Neural crest cell (in vitro differentiated cells): ENCODE data around the gene SCGB1C1. TPM values are rescaled to one million over a fixed set of nuclear protein-coding genes. Genes with fewer than 3 reads are reported as not detected.

Source experiments
- DNase-seq: peaks from one replicate; pipeline ENCODE4 v3.0.0; 2021; ENCODE audit warnings: low read depth, mixed read lengths, low spot score
- H3K27ac Mint-ChIP-seq: one replicate; pipeline ENCODE4 v1.8.0; 2021; ENCODE audit warnings: mild to moderate bottlenecking, mixed read lengths; ENCODE audit not compliant: unreplicated experiment
- H3K27me3 Mint-ChIP-seq: 2 replicates; pipeline ENCODE4 v1.8.0; 2021; ENCODE audit warnings: low read depth, mild to moderate bottlenecking, mixed read lengths
- H3K36me3 Mint-ChIP-seq: 2 replicates; pipeline ENCODE4 v1.8.0; 2021; ENCODE audit warnings: low read depth, mild to moderate bottlenecking, mixed read lengths
- H3K4me1 Mint-ChIP-seq: 2 replicates; pipeline ENCODE4 v1.8.0; 2021; ENCODE audit warnings: mixed read lengths
- H3K4me3 Mint-ChIP-seq: one replicate; pipeline ENCODE4 v1.8.0; 2021; ENCODE audit warnings: mild to moderate bottlenecking, mixed read lengths
- H3K9me3 Mint-ChIP-seq: 2 replicates; pipeline ENCODE4 v1.8.0; 2021; ENCODE audit warnings: mixed read lengths
- total RNA-seq: library from RNA; stranded (reverse); gene quantifications from 2 replicates; pipeline ENCODE4 v1.2.1, GENCODE V29; 2021
- TF ChIP-seq, protein P1 (sequence below): fragments of 200-600 bp; sonication (generic); conservative IDR thresholded peaks from 2 replicates; pipeline ENCODE4 v1.5.0; 2021; ENCODE audit warnings: antibody characterized with exemption, mild to moderate bottlenecking

Gene SCGB1C1
- total RNA-seq, 1 donor from 2014 or later: not detected

DNA sequence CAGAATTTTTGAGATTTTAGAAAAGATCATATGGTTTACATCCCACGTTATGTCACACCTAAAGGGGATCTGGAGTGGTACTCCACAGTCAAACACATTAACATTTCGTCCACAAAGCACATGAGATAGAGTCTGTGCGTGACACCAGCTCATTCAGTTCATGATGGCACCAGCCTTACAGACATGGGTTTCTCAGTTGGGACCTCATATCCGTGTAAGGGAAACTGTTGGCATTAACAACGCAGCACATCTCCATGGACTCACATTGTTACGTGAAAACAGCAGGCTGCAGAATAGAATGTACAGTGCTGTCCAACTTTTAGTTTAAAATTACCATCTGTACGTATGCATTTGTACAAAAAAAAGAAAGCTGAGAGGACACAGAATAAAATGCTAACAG lies 28.7 kb downstream of the SCGB1C1 start:
- no peak overlapping the region for H3K27ac Mint-ChIP-seq
- no peaks in the 10 kb centered on the region for H3K36me3 Mint-ChIP-seq
- TF ChIP-seq, protein P1, sequence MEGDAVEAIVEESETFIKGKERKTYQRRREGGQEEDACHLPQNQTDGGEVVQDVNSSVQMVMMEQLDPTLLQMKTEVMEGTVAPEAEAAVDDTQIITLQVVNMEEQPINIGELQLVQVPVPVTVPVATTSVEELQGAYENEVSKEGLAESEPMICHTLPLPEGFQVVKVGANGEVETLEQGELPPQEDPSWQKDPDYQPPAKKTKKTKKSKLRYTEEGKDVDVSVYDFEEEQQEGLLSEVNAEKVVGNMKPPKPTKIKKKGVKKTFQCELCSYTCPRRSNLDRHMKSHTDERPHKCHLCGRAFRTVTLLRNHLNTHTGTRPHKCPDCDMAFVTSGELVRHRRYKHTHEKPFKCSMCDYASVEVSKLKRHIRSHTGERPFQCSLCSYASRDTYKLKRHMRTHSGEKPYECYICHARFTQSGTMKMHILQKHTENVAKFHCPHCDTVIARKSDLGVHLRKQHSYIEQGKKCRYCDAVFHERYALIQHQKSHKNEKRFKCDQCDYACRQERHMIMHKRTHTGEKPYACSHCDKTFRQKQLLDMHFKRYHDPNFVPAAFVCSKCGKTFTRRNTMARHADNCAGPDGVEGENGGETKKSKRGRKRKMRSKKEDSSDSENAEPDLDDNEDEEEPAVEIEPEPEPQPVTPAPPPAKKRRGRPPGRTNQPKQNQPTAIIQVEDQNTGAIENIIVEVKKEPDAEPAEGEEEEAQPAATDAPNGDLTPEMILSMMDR: no peak
- no peak overlapping the region for H3K4me3 Mint-ChIP-seq
- H3K27me3 Mint-ChIP-seq: no peaks in the 10 kb centered on the region
- H3K4me1 Mint-ChIP-seq: no peaks in the 10 kb centered on the region
- DNase-seq: no peak
- H3K9me3 Mint-ChIP-seq: no peaks in the 10 kb centered on the region

DNA sequence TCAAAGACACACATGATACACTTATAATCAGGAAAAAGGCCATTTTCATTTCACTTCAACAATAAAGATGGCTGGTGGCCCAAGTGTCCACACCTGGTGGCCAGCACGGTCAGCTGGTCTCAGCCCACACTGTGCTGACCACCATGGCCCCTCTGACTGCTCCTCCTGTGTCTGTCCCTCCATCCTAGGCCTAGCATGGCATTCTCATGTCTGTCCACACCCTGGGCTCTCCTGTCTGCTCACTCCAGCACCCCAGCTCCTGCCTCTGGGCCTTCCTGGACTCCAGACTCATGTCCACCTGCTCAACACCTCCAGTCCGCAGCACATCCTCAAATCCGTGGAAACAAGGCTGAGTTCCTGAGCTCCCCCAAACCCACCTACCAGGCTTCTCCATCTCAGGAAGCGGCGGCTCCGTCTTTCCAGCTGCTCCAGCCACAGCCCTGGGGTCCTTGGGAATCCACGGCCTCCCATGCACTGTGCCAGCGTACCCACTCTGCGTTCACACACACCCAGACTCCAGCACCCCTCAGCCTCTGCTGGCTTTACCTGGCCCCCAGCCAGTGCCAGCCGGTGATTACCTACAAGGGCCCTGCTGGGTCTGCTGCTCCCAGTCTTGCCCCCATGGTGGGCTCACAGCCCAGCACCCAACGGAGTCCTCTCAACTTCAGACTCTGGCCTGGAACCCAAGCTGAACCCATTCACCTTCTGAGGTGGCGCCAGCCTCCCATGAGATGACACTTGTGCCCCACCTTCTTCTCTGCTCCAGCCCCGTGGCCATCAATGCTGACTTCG lies 29.3 kb downstream of the SCGB1C1 start:
- Mint-ChIP-seq H3K4me3 (no peak overlapping the region), H3K27ac (peak overlapping the region; percentile 92), H3K4me1 (no peaks in the 10 kb centered on the region), H3K9me3 (no peaks in the 10 kb centered on the region), H3K27me3 (no peaks in the 10 kb centered on the region), H3K36me3 (no peaks in the 10 kb centered on the region)
- no peak for DNase-seq
- TF ChIP-seq, protein P1: no peak

DNA sequence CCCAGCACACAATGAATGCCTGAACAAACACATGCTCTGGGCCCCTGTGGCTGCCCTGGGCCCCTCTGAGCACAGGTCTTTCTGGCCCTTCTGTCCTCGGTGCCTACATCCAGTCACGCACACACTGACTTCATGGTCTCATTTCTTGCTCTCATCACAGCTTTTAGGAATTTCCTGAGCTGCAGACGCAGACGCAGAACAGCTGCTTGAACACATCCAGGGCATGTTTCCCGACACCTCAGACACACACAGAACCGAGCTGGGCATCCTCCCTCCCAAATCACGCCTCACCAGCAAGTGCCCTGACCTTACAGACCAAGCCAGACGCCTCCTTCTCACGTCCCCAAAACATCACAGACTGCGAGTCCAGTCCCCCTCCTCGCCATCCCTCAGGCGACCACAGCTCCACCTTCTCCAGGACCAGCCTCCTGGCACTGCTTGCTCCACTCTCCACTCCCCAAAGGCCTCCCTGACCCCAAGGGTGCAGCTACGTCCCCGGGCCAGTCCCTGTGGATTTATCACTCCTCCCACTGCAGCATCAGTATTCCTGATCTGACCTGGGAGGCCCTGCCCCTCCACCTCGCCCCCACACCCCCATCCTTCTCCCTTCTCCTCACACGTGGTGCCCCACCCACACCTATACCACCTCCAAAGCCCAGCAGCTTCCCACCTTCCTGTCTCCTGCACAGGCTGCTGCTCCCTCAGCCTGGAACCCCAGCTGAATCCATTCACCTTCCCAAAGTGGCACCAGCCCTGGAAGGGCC lies 30.3 kb downstream of the SCGB1C1 start:
- no peaks in the 10 kb centered on the region for H3K4me1 Mint-ChIP-seq
- no peaks in the 10 kb centered on the region for H3K27me3 Mint-ChIP-seq
- peak overlapping the region; percentile 87 for H3K27ac Mint-ChIP-seq
- TF ChIP-seq, protein P1: no peak
- no peak for DNase-seq
- H3K36me3 Mint-ChIP-seq: no peaks in the 10 kb centered on the region
- no peak overlapping the region for H3K4me3 Mint-ChIP-seq
- no peaks in the 10 kb centered on the region for H3K9me3 Mint-ChIP-seq

DNA sequence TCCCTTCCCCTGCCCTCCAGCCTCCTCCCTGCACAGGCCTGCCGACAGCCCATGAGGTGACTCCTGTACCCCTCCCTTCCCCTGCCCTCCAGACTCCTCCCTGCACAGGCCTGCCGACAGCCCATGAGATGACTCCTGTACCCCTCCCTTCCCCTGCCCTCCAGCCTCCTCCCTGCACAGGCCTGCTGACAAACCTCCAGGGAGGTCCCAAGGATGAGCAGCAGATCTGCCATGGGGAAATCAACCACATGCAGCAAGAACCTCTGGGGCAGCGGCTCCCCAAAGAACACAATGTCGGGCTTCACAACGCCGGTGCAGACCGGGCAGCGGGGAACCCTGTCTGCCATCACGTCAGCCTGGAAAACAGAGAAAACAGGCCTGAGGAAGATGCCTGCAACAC lies 31.0 kb downstream of the SCGB1C1 start:
- no peaks in the 10 kb centered on the region for H3K9me3 Mint-ChIP-seq
- DNase-seq: no peak
- no peaks in the 10 kb centered on the region for H3K27me3 Mint-ChIP-seq
- TF ChIP-seq, protein P1: no peak
- H3K36me3 Mint-ChIP-seq: no peaks in the 10 kb centered on the region
- no peak overlapping the region for H3K27ac Mint-ChIP-seq
- H3K4me1 Mint-ChIP-seq: no peaks in the 10 kb centered on the region
- H3K4me3 Mint-ChIP-seq: no peak overlapping the region

DNA sequence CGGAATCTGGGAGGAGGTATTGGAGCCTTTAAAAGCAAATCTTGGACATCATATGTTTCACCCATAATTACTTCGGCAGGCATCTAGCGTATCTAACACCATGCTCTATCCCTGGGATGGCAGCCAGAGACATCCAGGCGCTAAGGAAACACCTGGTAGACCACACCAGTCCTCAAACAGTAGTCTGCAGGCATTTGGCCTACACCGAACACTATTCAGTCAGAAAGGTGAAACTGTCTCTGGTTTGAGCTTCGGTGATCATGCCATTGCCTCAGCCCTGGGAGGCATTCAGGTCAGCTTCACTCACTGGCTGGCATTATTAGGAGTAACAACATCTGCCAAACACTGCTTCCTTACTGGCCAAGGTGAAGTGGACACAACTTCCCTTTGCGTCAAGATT lies 31.5 kb downstream of the SCGB1C1 start:
- TF ChIP-seq, protein P1: no peak
- H3K9me3 Mint-ChIP-seq: no peaks in the 10 kb centered on the region
- no peaks in the 10 kb centered on the region for H3K4me1 Mint-ChIP-seq
- no peak for DNase-seq
- H3K36me3 Mint-ChIP-seq: no peaks in the 10 kb centered on the region
- H3K27me3 Mint-ChIP-seq: no peaks in the 10 kb centered on the region
- H3K27ac Mint-ChIP-seq: peak overlapping the region; percentile 43
- H3K4me3 Mint-ChIP-seq: no peak overlapping the region
